OCI-LY1 (cell line): ENCODE data around the gene P2RY6.

ENCODE experiments used
- CTCF ChIP-seq: fragments of 200-600 bp; sonication (generic), shearing (Covaris generic); IDR thresholded peaks from 2 replicates; pipeline ENCODE4 v1.5.1; 2017; ENCODE audit warnings: mild to moderate bottlenecking, antibody characterized with exemption, low read length, moderate library complexity, mixed read lengths
- EZH2 ChIP-seq: fragments of 200-600 bp; sonication (generic), shearing (Covaris generic); IDR thresholded peaks from 2 replicates; pipeline ENCODE4 v1.8.0; 2017; ENCODE audit warnings: borderline replicate concordance, mixed run types, mild to moderate bottlenecking, antibody characterized with exemption, low read length, moderate library complexity, mixed read lengths

- TF ChIP-seq CTCF (no peak), EZH2 (no peak)
These were observed 43.6 kb upstream of the P2RY6 start for GRCh38 chr11:73228268-73229134.
